Endothelial cell (in vitro differentiated cells): ENCODE results near the gene TUBA8. TPM values are rescaled to one million over a fixed set of nuclear protein-coding genes. Genes with fewer than 3 reads are reported as not detected.
"Not testable (repeated sequence)": the region's sequence is repeated elsewhere in the genome, so short reads cannot be mapped to it uniquely, and the experiment has no call there.

Experiments used
- DNase-seq: peaks from one replicate; pipeline ENCODE4 v3.0.0; 2021; ENCODE audit warnings: low spot score
- H3K27ac Mint-ChIP-seq: one replicate; pipeline ENCODE4 v1.8.0; 2021; ENCODE audit warnings: mixed read lengths, inconsistent platforms; ENCODE audit not compliant: unreplicated experiment
- H3K27me3 Mint-ChIP-seq: one replicate; pipeline ENCODE4 v1.8.0; 2021; ENCODE audit warnings: mild to moderate bottlenecking, moderate library complexity, mixed read lengths, inconsistent platforms; ENCODE audit not compliant: unreplicated experiment
- H3K36me3 Mint-ChIP-seq: one replicate; pipeline ENCODE4 v1.8.0; 2021; ENCODE audit warnings: mild to moderate bottlenecking, low read depth, mixed read lengths, inconsistent platforms; ENCODE audit not compliant: unreplicated experiment
- H3K4me1 Mint-ChIP-seq: one replicate; pipeline ENCODE4 v1.8.0; 2021; ENCODE audit warnings: mild to moderate bottlenecking, mixed read lengths, inconsistent platforms; ENCODE audit not compliant: unreplicated experiment
- H3K4me3 Mint-ChIP-seq: one replicate; pipeline ENCODE4 v1.8.0; 2021; ENCODE audit warnings: mild to moderate bottlenecking, mixed read lengths, inconsistent platforms; ENCODE audit not compliant: unreplicated experiment
- H3K9me3 Mint-ChIP-seq: one replicate; pipeline ENCODE4 v1.8.0; 2021; ENCODE audit warnings: mixed read lengths, inconsistent platforms; ENCODE audit not compliant: unreplicated experiment
- CTCF ChIP-seq: fragments of 200-600 bp; sonication (generic); IDR thresholded peaks from one replicate; pipeline ENCODE4 v1.5.0; 2021; ENCODE audit warnings: antibody characterized with exemption; ENCODE audit not compliant: unreplicated experiment
- long read RNA-seq: library from polyadenylated mRNA; unstranded; transcript quantifications from one replicate; pipeline ENCODE4 v2.0.0, GENCODE V29; 2020; ENCODE audit not compliant: unreplicated experiment
- total RNA-seq: library from RNA; stranded (reverse); fragmentation: NEBNext Ultra II Directional; extraction: Animal tissue kit (Norgen Biotek cat#: 25700); gene quantifications from one replicate; pipeline ENCODE4 v1.2.1, GENCODE V29; 2021; ENCODE audit not compliant: unreplicated experiment

TUBA8 gene
- 0.46 TPM for total RNA-seq
- long read RNA-seq = 0 reads

- peak; percentile 46 for DNase-seq
- Mint-ChIP-seq H3K9me3 (peaks cover 4% of the 10 kb centered on the region), H3K4me3 (peak within 1 kb of the TSS; percentile 81), H3K27me3 (peaks cover 14% of the 10 kb centered on the region), H3K27ac (no peak within 1 kb of the TSS), H3K36me3 (peaks cover 14% of the 10 kb centered on the region), H3K4me1 (peaks cover 22% of the 10 kb centered on the region)
- no peak for TF ChIP-seq CTCF
Measured at GRCh38 chr22:18110194-18110953, at the start of gene TUBA8. Gene TUBA8, plus strand, starts transcription at chr22:18110809. Its CDS starts 57 bp downstream, at chr22:18110866.

GRCh38 chr22:18062421-18062820 is 48.2 kb upstream of the TUBA8 start:
- H3K9me3 Mint-ChIP-seq = no peaks in the 10 kb centered on the region
- DNase-seq = no peak
- no peak overlapping the region for H3K27ac Mint-ChIP-seq
- H3K27me3 Mint-ChIP-seq = peaks cover 4% of the 10 kb centered on the region
- TF ChIP-seq CTCF = no peak
- H3K36me3 Mint-ChIP-seq = no peaks in the 10 kb centered on the region
- peaks cover 9% of the 10 kb centered on the region for H3K4me1 Mint-ChIP-seq
- H3K4me3 Mint-ChIP-seq = no peak overlapping the region

GRCh38 chr22:18063306-18063705 is 47.3 kb upstream of the TUBA8 start:
- no peak overlapping the region for H3K27ac Mint-ChIP-seq
- H3K27me3 Mint-ChIP-seq = peaks cover 7% of the 10 kb centered on the region
- peaks cover 4% of the 10 kb centered on the region for H3K36me3 Mint-ChIP-seq
- no peak for TF ChIP-seq CTCF
- no peaks in the 10 kb centered on the region for H3K9me3 Mint-ChIP-seq
- DNase-seq = no peak
- H3K4me1 Mint-ChIP-seq = peaks cover 11% of the 10 kb centered on the region
- H3K4me3 Mint-ChIP-seq = no peak overlapping the region

GRCh38 chr22:18063715-18064114 is 46.9 kb upstream of the TUBA8 start:
- DNase-seq, H3K27ac Mint-ChIP-seq: not testable (repeated sequence)
- peaks cover 11% of the 10 kb centered on the region for H3K4me1 Mint-ChIP-seq

GRCh38 chr22:18064636-18065035 is 46.0 kb upstream of the TUBA8 start:
- Mint-ChIP-seq H3K27ac (no peak overlapping the region), H3K9me3 (no peaks in the 10 kb centered on the region), H3K27me3 (peaks cover 7% of the 10 kb centered on the region), H3K4me3 (no peak overlapping the region), H3K4me1 (peaks cover 11% of the 10 kb centered on the region), H3K36me3 (peaks cover 4% of the 10 kb centered on the region)
- DNase-seq = no peak
- no peak for TF ChIP-seq CTCF

More at GRCh38 chr22:18063715-18064114, 46.9 kb upstream of the TUBA8 start:
- not testable (repeated sequence) for H3K36me3 Mint-ChIP-seq, H3K4me3 Mint-ChIP-seq, H3K9me3 Mint-ChIP-seq, H3K27me3 Mint-ChIP-seq
